Lower leg skin (tissue), 4 donors: ENCODE measurements around the gene RASA3. TPM values are rescaled to one million over a fixed set of nuclear protein-coding genes. Genes with fewer than 3 reads are reported as not detected.

Experiments
- DNase-seq, 2 donors: peaks; one replicate each; pipeline ENCODE4 v3.0.0-alpha.2; 2019; ENCODE audit warnings: low spot score in 2 of 2
- H3K4me3 ChIP-seq: fragments of 200-600 bp; sonication (generic); 2 replicates; pipeline ENCODE4 v1.5.1; 2017; ENCODE audit warnings: mild to moderate bottlenecking, low read depth; ENCODE audit not compliant: poor library complexity, severe bottlenecking
- POLR2A ChIP-seq, 2 donors: fragments of 450-650 bp; IDR thresholded peaks; one replicate each; pipeline ENCODE4 v1.6.1; 2016 to 2017; ENCODE audit warnings: antibody characterized with exemption in 2 of 2, mild to moderate bottlenecking in 1 of 2, moderate library complexity in 1 of 2
- WGBS, 2 donors: methylation state at CpG; one replicate each; pipeline ENCODE4 v1.1.5; 2018; 5-methylcytosine and 5-hydroxymethylcytosine counted together
- intact Hi-C: fragments of 100-400 bp; cut with DNase I; formaldehyde crosslinking; loops from one replicate; pipeline ENCODE4 v1.15.0; 2023; ENCODE audit warnings: low total_unique reads
- total RNA-seq, 4 donors: library from RNA; depleted of rRNA; stranded (reverse); fragments of >200 nt; gene quantifications; one replicate each; pipeline ENCODE4 v1.1.0, GENCODE V29; 2016
- TF ChIP-seq, protein P1 (sequence below), 3 donors: fragments of 450-650 bp; IDR thresholded peaks; one replicate each; pipeline ENCODE4 v1.5.1; 2016; ENCODE audit warnings: antibody characterized with exemption in 3 of 3, mild to moderate bottlenecking in 3 of 3, moderate library complexity in 2 of 3

RASA3 gene
- total RNA-seq, 4 donors from 2014 or later = 12.9 to 30.5 (median 24.2) TPM

DNA sequence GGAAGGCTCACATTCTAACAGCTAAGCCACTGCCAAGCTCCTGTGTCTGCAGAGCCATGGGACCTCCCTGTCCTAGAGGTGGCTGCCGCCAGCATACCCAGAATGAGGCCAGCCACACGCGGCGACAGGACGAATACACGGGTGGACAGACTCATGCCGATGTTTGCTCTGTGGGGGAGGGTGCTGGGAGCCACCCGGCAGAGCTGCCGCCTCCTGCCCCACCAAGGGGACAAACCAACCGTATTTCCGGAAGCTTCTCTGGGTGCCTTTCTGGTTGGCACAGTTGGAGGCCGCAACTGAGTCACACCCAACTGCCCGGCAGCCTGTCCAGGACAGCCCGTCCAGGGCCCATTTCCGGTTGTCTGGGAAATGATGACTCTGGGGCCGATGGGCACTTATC is 178.9 kb downstream of the RASA3 start:
- DNase-seq = no peak
- TF ChIP-seq POLR2A (IDR thresholded peaks at IDR 0.05) = no peak
- TF ChIP-seq, protein P1, sequence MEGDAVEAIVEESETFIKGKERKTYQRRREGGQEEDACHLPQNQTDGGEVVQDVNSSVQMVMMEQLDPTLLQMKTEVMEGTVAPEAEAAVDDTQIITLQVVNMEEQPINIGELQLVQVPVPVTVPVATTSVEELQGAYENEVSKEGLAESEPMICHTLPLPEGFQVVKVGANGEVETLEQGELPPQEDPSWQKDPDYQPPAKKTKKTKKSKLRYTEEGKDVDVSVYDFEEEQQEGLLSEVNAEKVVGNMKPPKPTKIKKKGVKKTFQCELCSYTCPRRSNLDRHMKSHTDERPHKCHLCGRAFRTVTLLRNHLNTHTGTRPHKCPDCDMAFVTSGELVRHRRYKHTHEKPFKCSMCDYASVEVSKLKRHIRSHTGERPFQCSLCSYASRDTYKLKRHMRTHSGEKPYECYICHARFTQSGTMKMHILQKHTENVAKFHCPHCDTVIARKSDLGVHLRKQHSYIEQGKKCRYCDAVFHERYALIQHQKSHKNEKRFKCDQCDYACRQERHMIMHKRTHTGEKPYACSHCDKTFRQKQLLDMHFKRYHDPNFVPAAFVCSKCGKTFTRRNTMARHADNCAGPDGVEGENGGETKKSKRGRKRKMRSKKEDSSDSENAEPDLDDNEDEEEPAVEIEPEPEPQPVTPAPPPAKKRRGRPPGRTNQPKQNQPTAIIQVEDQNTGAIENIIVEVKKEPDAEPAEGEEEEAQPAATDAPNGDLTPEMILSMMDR (IDR thresholded peaks at IDR 0.05) = no peak
- intact Hi-C loops = no loop called here
- H3K4me3 ChIP-seq = no peak overlapping the region
- 68 to 91% methylated on average over 15 to 16 of the region's 16 CpGs for WGBS, 2 donors

GRCh38 chr13:113952983-113953520 is 179.4 kb downstream of the RASA3 start:
- 79 to 86% methylated on average over 17 to 18 of the region's 18 CpGs for WGBS, 2 donors
- intact Hi-C loops = no loop called here
- DNase-seq = no peak
- no peak overlapping the region for H3K4me3 ChIP-seq
- TF ChIP-seq, protein P1 (IDR thresholded peaks at IDR 0.05) = no peak
- no peak for TF ChIP-seq POLR2A (IDR thresholded peaks at IDR 0.05)

GRCh38 chr13:113952151-113952982 is 180.1 kb downstream of the RASA3 start:
- 81 to 87% methylated on average over 29 of the region's 42 CpGs for WGBS, 2 donors
- H3K4me3 ChIP-seq = no peak overlapping the region
- no peak for DNase-seq
- intact Hi-C loops = no loop called here
- no peak for TF ChIP-seq POLR2A (IDR thresholded peaks at IDR 0.05)
- TF ChIP-seq, protein P1 (IDR thresholded peaks at IDR 0.05) = no peak

DNA sequence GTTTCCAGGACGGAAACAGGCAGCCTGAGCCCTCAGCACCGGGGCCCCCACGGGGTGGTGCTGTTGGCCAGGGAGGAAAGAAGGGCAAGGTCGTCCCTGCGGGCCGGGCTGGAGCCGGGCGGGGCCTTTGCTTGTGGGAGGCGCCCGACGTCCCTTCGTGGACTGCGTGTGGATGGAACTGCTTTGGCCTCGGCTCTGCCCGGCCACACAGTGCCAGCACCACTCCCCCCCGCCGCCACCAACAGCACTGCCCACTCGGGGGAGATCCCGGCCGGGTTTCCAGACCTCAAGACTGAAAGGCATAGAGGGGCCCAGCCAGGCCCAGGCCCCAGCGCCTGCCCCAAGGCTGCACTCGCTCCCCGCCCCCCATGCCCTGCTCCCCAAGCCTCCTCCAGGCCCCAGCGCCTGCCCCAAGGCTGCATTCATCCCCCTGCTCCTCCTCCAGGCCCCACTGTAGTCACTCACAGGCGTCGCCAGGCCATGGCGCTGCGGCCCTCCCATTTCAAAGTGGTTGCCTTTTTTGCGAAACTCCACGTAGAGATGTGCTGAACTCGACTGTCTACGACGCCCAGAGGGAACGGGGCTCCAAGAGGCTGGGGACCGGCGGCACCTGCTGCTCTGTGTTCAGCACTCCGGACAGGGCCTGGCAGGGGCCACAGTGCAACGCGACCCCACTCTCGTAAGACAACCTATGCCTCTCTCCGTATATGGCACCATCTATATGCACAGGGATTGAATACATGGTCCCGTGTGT is 181.0 kb downstream of the RASA3 start:
- no peak overlapping the region for H3K4me3 ChIP-seq
- intact Hi-C loops = loop anchor here (2.0 kb wide), 1 partner anchor 275 kb away; no protein-coding TSS in a partner anchor
- 33 to 56% methylated on average over 26 to 37 of the region's 42 CpGs for WGBS, 2 donors
- no peak for TF ChIP-seq POLR2A (IDR thresholded peaks at IDR 0.05)
- TF ChIP-seq, protein P1 (IDR thresholded peaks at IDR 0.05) = peak in 1 of 3 donors; percentile 74
- peak; percentile 78 to 97 for DNase-seq

GRCh38 chr13:113950451-113951245 is 181.8 kb downstream of the RASA3 start:
- TF ChIP-seq, protein P1 (IDR thresholded peaks at IDR 0.05) = no peak
- TF ChIP-seq POLR2A (IDR thresholded peaks at IDR 0.05) = no peak
- intact Hi-C loops = loop anchor here (2.0 kb wide), 1 partner anchor 276 kb away; no protein-coding TSS in a partner anchor
- no peak for DNase-seq
- no peak overlapping the region for H3K4me3 ChIP-seq
- WGBS, 2 donors = 51 to 61% methylated on average over 22 to 23 of the region's 24 CpGs
